ENCODE data around the gene CAPN15.

The CAPN15 gene

GRCh38 chr16:525123-525519 is 2.4 kb upstream of the CAPN15 start:
- no peak for DNase-seq (ENCODE audit: low read depth in 1 of 2, low spot score in 1 of 2)

- peak; percentile 33 to 47 for DNase-seq (ENCODE audit: low read depth in 1 of 2, low spot score in 1 of 2)
These were observed 1.9 kb upstream of the CAPN15 start for GRCh38 chr16:525520-526180.

- DNase-seq (ENCODE audit: low read depth in 1 of 2, low spot score in 1 of 2) = no peak
These were observed 1.1 kb upstream of the CAPN15 start for GRCh38 chr16:526181-527014.

DNA sequence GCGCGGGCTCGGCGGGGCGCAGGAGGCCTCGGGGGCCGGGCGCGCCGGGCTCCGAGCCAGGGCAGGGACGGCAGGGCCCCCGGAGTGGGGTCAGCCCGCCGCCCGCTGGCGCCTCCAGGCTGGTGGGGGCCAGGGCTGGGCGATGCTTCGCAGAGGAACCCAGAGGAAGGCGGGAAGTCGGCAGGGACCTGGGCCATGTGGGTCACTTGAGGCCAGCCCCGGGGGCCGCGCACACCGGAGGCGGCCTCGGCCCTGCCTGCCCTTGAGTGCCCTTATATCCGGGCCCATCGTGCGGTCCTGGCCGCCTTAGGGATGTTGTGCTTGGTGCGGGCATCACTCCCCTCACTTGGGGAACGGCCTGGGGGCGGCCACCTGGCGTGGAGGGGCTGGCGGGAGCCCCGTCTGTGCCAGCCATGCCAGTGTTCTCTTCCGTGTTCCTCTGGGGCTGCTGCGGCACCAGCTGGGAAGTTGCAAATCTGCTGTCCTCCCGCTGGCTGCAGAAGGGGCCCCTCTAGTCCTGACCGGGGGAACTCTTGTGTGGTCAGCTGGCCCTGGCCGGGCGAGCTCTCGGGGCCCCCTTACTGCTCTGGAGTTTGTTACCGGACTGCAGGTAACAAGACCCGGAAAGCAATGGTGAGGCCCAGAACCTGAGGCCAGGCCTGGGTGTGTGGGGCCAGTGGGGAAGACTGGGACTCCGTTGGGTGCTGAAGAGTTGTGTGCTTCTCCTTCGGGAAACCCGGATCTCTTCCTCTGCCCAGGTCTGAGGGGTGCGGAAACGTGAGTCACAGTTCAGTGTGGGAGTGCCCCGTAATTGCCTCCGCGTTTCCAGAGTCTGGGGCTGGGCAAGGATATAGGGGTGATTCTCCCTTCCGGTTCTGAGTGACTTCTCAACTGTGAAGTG is 849 bp downstream of the CAPN15 start:
- no peak for DNase-seq (ENCODE audit: low read depth in 1 of 2, low spot score in 1 of 2)

DNA sequence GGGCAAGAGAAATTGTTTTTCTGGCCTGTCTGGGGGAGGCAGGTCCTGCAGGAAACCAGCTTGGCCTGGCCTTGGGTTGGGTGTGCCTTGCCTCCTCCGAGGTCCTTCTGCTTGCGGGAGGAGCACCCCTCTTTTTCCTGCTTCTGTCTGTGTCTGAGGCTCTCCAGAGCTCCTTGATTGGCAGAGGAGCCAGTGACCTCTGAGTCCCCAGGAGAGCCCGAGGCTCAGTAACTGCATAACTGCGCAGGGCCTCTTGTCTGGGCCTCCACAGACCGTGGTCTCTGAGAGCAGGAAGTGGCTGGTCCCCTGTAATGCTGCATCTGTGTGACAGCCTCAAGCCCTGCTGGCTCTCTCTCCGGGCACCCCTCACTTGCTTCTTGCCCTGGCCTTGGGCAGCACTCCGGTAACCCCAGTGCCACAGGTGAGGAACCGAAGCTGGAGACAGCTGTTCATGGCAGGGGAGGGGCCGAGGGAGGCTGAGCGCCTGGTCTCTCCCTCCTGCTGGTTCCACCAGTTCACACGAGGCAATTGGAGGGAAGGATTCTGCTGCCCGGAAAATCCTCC is 1.6 kb downstream of the CAPN15 start:
- DNase-seq (ENCODE audit: low read depth in 1 of 2, low spot score in 1 of 2) = no peak

DNA sequence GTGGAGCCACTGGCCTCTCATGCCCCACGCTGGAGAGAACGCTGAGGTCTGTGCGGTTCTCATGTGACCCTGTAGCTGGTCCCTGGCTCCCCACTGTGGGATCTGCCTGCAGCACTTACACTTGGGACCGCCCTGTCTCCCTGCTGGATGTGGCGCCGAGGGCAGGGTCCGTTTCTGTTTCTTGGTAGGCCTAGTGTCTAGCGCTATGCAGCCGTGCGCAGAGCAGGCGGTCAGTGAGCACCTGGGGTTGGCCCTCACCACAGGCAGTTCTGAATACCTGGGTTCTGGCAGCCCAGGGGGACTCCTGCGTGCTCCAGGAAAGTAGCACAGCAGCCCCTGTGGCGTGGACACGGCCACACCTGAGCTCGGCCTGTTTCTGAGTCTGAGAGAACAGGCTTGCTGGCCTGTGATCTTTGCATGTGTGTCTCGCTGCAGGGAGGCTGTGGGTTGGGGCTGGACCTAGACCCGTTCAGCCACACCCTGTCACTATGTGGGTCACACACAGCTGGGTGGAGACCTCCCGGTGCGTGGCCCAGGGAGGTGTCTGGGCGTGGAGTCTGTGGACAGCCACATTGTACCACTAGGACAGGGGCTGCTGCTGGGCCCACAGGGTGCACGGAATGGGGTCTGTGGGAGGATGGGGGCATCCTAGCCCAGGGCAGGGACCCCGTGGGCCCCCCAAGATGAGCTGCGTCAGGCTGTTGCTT is 2.8 kb downstream of the CAPN15 start:
- DNase-seq (ENCODE audit: low read depth in 1 of 2, low spot score in 1 of 2) = no peak

DNA sequence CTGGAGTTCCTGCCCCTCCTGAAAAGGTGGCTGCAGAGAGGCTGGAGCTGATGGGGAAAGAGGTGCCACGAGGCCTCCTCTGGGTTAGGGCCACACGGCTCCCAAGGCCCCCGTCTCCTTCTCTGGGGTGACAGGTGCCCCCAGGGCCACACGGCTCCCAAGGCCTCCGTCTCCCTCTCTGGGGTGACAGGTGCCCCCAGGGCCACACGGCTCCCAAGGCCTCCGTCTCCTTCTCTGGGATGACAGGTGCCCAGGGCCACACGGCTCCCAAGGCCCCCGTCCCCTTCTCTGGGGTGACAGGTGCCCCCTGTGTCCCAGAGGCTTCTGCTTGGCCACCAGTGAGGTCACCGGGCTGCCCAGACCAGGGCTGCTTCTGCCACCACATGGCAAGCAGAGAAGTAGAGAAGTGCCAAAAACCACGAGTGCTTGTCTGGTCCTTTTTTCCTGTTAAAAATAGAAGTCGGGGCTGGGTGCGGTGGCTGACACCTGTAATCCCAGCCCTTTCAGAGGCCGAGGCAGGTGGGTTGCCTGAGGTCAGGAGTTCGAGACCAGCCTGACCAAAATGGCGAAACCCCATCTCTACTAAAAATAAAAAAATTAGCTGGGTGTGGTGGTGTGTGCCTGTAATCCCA is 4.1 kb downstream of the CAPN15 start:
- no peak for DNase-seq (ENCODE audit: low read depth in 1 of 2, low spot score in 1 of 2)

- no peak for DNase-seq (ENCODE audit: low read depth in 1 of 2, low spot score in 1 of 2)
These were observed 6.0 kb downstream of the CAPN15 start for GRCh38 chr16:533391-534123.

GRCh38 chr16:534135-534534 is 6.6 kb downstream of the CAPN15 start:
- no peak for DNase-seq (ENCODE audit: low read depth in 1 of 2, low spot score in 1 of 2)

GRCh38 chr16:534856-535445 is 7.4 kb downstream of the CAPN15 start:
- DNase-seq (ENCODE audit: low read depth in 1 of 2, low spot score in 1 of 2) = no peak

- no peak for DNase-seq (ENCODE audit: low read depth in 1 of 2, low spot score in 1 of 2)
These were observed 8.2 kb downstream of the CAPN15 start for GRCh38 chr16:535446-536405.

DNA sequence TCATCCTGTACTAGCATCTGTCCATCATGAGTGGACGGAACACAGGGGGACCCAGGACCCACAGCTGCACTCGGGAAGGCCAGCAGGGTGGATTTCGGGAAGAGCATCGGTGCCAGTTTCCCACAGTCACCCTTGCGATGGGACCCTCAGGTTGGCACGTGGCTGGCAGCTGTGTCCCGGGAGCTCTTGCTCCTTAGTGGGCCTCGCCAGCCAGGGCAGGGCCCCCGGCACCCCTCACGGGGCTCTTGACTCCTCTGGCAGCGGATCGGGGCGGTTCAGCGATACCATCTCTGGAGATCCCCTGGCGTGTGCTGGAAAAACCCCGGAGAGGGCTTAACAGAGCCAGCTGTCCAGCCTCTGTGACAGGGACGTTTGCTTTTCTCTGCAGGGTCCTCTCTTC is 9.2 kb downstream of the CAPN15 start:
- DNase-seq (ENCODE audit: low read depth in 1 of 2, low spot score in 1 of 2) = no peak

DNA sequence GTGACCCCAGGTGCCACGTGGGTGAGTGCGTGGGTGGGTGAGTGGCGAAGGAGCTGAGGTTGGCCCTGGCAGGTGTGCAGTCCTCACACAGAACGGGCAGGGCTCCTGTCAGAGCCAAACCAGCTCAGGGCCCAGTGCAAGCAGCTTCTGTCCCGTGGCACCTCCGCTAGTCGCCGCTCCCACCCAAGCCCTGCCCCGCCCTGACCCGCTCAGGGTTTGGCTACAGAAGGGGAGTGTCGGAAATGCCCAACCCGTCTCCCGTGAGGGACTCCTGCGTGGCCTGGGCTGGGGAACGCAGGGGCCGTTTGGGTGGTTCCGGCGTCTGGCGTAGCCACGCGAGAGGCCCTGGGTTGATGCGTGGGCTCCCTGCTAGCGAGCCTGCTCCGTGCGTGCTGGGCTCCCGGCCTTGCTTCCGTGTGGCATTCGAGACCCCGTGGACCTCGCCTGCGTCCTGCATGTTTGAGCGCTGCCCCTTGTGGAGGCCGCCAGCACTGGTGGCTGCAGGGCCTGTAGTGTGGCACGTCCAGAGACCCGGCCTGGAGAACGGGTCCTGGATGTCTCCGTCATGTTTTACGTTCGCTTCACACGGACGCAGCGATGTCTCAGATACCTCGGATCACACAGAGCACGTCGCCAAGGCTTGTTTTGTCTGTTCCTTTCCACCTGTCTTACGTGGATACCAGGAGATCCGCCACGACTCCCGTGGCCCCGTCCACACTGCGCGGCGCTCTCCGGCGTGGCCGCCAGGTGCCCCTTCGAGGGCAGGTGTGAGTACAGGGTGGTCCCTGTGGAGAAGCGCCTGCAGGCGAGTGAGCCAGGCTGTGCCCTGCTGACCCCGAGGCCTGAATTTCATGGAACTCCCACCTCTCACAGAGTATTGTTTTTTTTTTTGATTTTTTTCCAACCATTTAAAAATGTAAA is 10.2 kb downstream of the CAPN15 start:
- DNase-seq (ENCODE audit: low read depth in 1 of 2, low spot score in 1 of 2) = no peak

- no peak for DNase-seq (ENCODE audit: low read depth in 1 of 2, low spot score in 1 of 2)
These were observed 12.5 kb downstream of the CAPN15 start for GRCh38 chr16:539901-540530.

DNA sequence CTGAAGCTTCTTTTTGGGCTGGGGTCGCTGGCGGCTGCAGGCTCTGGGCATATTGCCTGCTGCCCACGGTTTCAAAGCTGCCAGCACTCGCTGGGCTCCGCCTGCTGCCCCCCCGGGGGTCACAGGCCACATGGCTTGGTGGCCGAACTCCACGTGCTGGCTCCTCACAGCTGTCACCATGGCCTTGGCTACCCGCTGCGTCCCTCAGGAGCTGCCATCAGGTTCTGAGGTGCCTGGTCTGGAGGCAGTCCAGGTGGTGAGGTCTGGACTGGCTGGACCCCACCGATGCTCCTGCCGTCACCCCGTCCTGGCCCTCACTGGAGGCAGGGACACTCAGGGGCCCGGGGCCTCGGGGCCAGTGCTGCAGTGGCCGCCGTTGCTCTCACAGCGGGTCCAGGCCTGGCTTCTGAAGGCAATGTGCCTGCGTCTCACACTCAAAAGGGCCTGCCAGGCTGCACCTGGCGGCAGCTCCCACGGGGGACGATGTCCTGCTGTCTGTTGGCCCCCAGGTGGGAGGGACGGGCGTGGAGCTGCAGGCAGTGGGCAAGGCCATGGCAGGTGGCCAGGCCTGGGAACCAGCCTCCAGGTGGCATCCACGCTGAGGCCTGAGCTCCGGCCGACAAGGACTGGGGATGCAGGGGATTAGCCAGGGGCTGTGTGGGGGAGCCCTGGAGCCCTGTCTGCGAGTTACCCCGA is 13.3 kb downstream of the CAPN15 start:
- no peak for DNase-seq (ENCODE audit: low read depth in 1 of 2, low spot score in 1 of 2)
